Tibial nerve (tissue), 4 donors: ENCODE results near the gene AKTIP. TPM values are rescaled to one million over a fixed set of nuclear protein-coding genes. Genes with fewer than 3 reads are reported as not detected.

Source experiments
- DNase-seq, 2 donors: peaks; one replicate each; pipeline ENCODE4 v3.0.0-alpha.2; 2019; ENCODE audit warnings: low spot score in 2 of 2
- H3K27ac ChIP-seq, 4 donors: fragments of 200-600 bp; sonication (generic) in 3 of 4; one replicate each; pipeline ENCODE4 v1.5.1; 2017 to 2019; ENCODE audit warnings: mild to moderate bottlenecking in 1 of 4
- H3K27me3 ChIP-seq, 2 donors: fragments of 200-600 bp; sonication (generic) in 1 of 2; one replicate each; pipeline versions ENCODE4 v1.5.1 to v1.6.0; 2017 to 2019
- H3K36me3 ChIP-seq, 3 donors: fragments of 200-600 bp; sonication (generic); one replicate each; pipeline ENCODE4 v1.5.1; 2018 to 2019
- H3K4me1 ChIP-seq, 4 donors: fragments of 200-600 bp; sonication (generic) in 3 of 4; one replicate each; pipeline ENCODE4 v1.5.1; 2017 to 2019
- H3K4me3 ChIP-seq, 4 donors: fragments of 200-600 bp; sonication (generic) in 3 of 4; one replicate each; pipeline ENCODE4 v1.5.1; 2017 to 2019; ENCODE audit warnings: mild to moderate bottlenecking in 1 of 4, moderate library complexity in 1 of 4
- H3K9me3 ChIP-seq, 4 donors: fragments of 200-600 bp; sonication (generic) in 3 of 4; one replicate each; pipeline ENCODE4 v1.5.1; 2017 to 2019
- CTCF ChIP-seq, 5 experiments: fragments of 200-600 bp in 3 of 5; fragments of 450-650 bp in 2 of 5; sonication (generic) in 3 of 5; IDR thresholded peaks; one replicate each; pipeline ENCODE4 v1.5.1; 2016 to 2019; ENCODE audit warnings: antibody characterized with exemption in 5 of 5, mild to moderate bottlenecking in 3 of 5, moderate library complexity in 2 of 5
- EP300 ChIP-seq, 2 donors: sonication (generic); formaldehyde crosslinking; IDR thresholded peaks; one replicate each; pipeline ENCODE4 v1.6.1; 2017; ENCODE audit warnings: antibody characterized with exemption in 2 of 2, mild to moderate bottlenecking in 1 of 2
- POLR2A ChIP-seq, 2 donors: fragments of 450-650 bp; IDR thresholded peaks; one replicate each; pipeline ENCODE4 v1.6.1; 2017; ENCODE audit warnings: antibody characterized with exemption in 2 of 2, mild to moderate bottlenecking in 2 of 2, moderate library complexity in 2 of 2
- WGBS, 2 donors: methylation state at CpG; one replicate each; pipeline ENCODE4 v1.1.5; 2018; 5-methylcytosine and 5-hydroxymethylcytosine counted together
- total RNA-seq, 4 donors: library from RNA; depleted of rRNA; stranded (reverse); fragments of >200 nt; gene quantifications; one replicate each; pipeline ENCODE4 v1.1.0, GENCODE V29; 2016

AKTIP gene
- total RNA-seq, 4 donors from 2014 or later: 33.3 to 48.5 (median 39.8) TPM

GRCh38 chr16:53457670-53458069, 45.3 kb downstream of the AKTIP start:
- 91 to 95% methylated on average over 2 of the region's 2 CpGs for WGBS, 2 donors
- H3K36me3 ChIP-seq: peaks cover 0 to 99% (median 20%) of the 10 kb centered on the region in 3 donors

GRCh38 chr16:53456625-53457024, 46.4 kb downstream of the AKTIP start:
- H3K27ac ChIP-seq: no peak overlapping the region
- no peaks in the 10 kb centered on the region for H3K9me3 ChIP-seq
- no peaks in the 10 kb centered on the region for H3K4me1 ChIP-seq
- H3K27me3 ChIP-seq: no peaks in the 10 kb centered on the region
- TF ChIP-seq EP300 (IDR thresholded peaks at IDR 0.05) (no peak), CTCF (IDR thresholded peaks at IDR 0.05) (no peak), POLR2A (IDR thresholded peaks at IDR 0.05) (no peak)
- no peak overlapping the region for H3K4me3 ChIP-seq
- 93 to 96% methylated on average over 2 of the region's 2 CpGs for WGBS, 2 donors
- DNase-seq: no peak
- H3K36me3 ChIP-seq: peaks cover 0 to 99% (median 16%) of the 10 kb centered on the region in 3 donors

More at GRCh38 chr16:53457670-53458069, 45.3 kb downstream of the AKTIP start:
- no peaks in the 10 kb centered on the region for H3K4me1 ChIP-seq
- no peaks in the 10 kb centered on the region for H3K9me3 ChIP-seq
- no peak overlapping the region for H3K27ac ChIP-seq
- TF ChIP-seq POLR2A (IDR thresholded peaks at IDR 0.05) (no peak), CTCF (IDR thresholded peaks at IDR 0.05) (no peak), EP300 (IDR thresholded peaks at IDR 0.05) (no peak)
- no peak overlapping the region for H3K4me3 ChIP-seq
- no peak for DNase-seq
- no peaks in the 10 kb centered on the region for H3K27me3 ChIP-seq

- DNase-seq: no peak
- TF ChIP-seq POLR2A (IDR thresholded peaks at IDR 0.05): no peak
- no peak for TF ChIP-seq CTCF (IDR thresholded peaks at IDR 0.05)
- no peak for TF ChIP-seq EP300 (IDR thresholded peaks at IDR 0.05)
- Histone ChIP-seq H3K36me3 (peaks cover 0 to 82% (median 8%) of the 10 kb centered on the region in 3 donors), H3K4me1 (no peaks in the 10 kb centered on the region), H3K9me3 (no peaks in the 10 kb centered on the region), H3K4me3 (no peak overlapping the region), H3K27me3 (no peaks in the 10 kb centered on the region), H3K27ac (no peak overlapping the region)
- 94 to 96% methylated on average over 5 of the region's 5 CpGs for WGBS, 2 donors
Measured at GRCh38 chr16:53453928-53454327, 49.1 kb downstream of the AKTIP start.

GRCh38 chr16:53449816-53450517, 53.0 kb downstream of the AKTIP start:
- no peaks in the 10 kb centered on the region for H3K4me1 ChIP-seq
- no peak overlapping the region for H3K4me3 ChIP-seq
- no peak for DNase-seq
- WGBS, 2 donors: 88 to 93% methylated on average over 4 of the region's 4 CpGs
- TF ChIP-seq CTCF (IDR thresholded peaks at IDR 0.05): no peak
- no peak for TF ChIP-seq POLR2A (IDR thresholded peaks at IDR 0.05)
- no peak for TF ChIP-seq EP300 (IDR thresholded peaks at IDR 0.05)
- H3K27ac ChIP-seq: no peak overlapping the region
- no peaks in the 10 kb centered on the region for H3K9me3 ChIP-seq
- H3K27me3 ChIP-seq: no peaks in the 10 kb centered on the region
- H3K36me3 ChIP-seq: peaks cover 0 to 78% (median 8%) of the 10 kb centered on the region in 3 donors

- WGBS, 2 donors: 64 to 87% methylated on average over 3 of the region's 3 CpGs
- Histone ChIP-seq H3K27ac (no peak overlapping the region), H3K9me3 (no peaks in the 10 kb centered on the region), H3K27me3 (no peaks in the 10 kb centered on the region), H3K4me3 (no peak overlapping the region), H3K4me1 (no peaks in the 10 kb centered on the region), H3K36me3 (peaks cover 0 to 75% (median 3%) of the 10 kb centered on the region in 3 donors)
- TF ChIP-seq POLR2A (IDR thresholded peaks at IDR 0.05) (no peak), EP300 (IDR thresholded peaks at IDR 0.05) (no peak), CTCF (IDR thresholded peaks at IDR 0.05) (no peak)
- no peak for DNase-seq
Measured at GRCh38 chr16:53446090-53446489, 56.9 kb downstream of the AKTIP start.
